ENCODE results near the gene MED23. TPM values are rescaled to one million over a fixed set of nuclear protein-coding genes. Genes with fewer than 3 reads are reported as not detected.

The MED23 gene
- total RNA-seq, 1 experiment from 2014 or later = 18.1 TPM

DNA sequence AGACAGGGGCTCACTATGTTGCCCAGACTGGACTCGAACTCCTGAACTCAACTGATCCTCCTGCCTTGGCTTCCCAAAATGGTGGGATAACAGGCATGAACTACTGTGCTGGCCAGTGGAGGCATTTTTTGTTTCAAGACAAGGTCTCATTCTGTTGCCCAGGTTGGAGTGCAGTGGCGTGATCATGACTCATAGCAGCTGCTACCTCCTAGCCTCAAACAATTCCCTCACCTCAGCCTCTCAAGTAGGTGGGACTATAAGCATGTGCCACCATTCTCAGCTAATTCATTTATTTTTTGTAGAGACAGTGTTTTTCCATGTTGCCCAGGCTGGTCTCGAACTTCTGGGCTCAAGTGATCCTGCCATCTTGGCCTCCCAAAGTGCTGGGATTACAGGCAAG is 26.3 kb upstream of the MED23 start:
- Histone ChIP-seq H3K9me3 (ENCODE audit: low read length) (no peaks in the 10 kb centered on the region), H3F3A (ENCODE audit: low read length, unreplicated experiment) (peaks cover 8% of the 10 kb centered on the region), H2AFZ (ENCODE audit: low read length) (no peak overlapping the region), H3K27me3 (ENCODE audit: low read length) (no peaks in the 10 kb centered on the region), H3K9me2 (replicated peaks; ENCODE audit: low read length) (no peaks in the 10 kb centered on the region), H3K4me3 (ENCODE audit: low read length) (no peak overlapping the region), H3K27ac (ENCODE audit: low read length) (no peak overlapping the region), H3K9ac (ENCODE audit: low read length) (no peak overlapping the region), H3K79me2 (ENCODE audit: low read length) (no peaks in the 10 kb centered on the region), H3K36me3 (ENCODE audit: low read depth, low read length) (no peaks in the 10 kb centered on the region), H4K20me1 (ENCODE audit: low read length) (no peaks in the 10 kb centered on the region), H3K4me1 (ENCODE audit: insufficient read depth, low read length) (peaks cover 46% of the 10 kb centered on the region), H3K4me2 (ENCODE audit: low read length) (no peak overlapping the region)
- ChIA-PET CTCF (no interaction called here), POLR2A (ENCODE audit: unreplicated experiment) (no interaction called here)
- TF ChIP-seq EZH2 (IDR thresholded peaks at IDR 0.05; ENCODE audit: low read length, unreplicated experiment) (no peak), EZH2phosphoT487 (IDR thresholded peaks at IDR 0.05; ENCODE audit: borderline replicate concordance, low read length) (no peak)
- TF ChIP-seq, protein P1, sequence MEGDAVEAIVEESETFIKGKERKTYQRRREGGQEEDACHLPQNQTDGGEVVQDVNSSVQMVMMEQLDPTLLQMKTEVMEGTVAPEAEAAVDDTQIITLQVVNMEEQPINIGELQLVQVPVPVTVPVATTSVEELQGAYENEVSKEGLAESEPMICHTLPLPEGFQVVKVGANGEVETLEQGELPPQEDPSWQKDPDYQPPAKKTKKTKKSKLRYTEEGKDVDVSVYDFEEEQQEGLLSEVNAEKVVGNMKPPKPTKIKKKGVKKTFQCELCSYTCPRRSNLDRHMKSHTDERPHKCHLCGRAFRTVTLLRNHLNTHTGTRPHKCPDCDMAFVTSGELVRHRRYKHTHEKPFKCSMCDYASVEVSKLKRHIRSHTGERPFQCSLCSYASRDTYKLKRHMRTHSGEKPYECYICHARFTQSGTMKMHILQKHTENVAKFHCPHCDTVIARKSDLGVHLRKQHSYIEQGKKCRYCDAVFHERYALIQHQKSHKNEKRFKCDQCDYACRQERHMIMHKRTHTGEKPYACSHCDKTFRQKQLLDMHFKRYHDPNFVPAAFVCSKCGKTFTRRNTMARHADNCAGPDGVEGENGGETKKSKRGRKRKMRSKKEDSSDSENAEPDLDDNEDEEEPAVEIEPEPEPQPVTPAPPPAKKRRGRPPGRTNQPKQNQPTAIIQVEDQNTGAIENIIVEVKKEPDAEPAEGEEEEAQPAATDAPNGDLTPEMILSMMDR (conservative IDR thresholded peaks at IDR 0.05; ENCODE audit: low read depth, low read length) = no peak
- BruUV-seq (replicated peaks) = no TSS peak
- no peak for ATAC-seq
- peak; percentile 9 for DNase-seq
- intact Hi-C loops (cut with micrococcal nuclease) = no loop called here

DNA sequence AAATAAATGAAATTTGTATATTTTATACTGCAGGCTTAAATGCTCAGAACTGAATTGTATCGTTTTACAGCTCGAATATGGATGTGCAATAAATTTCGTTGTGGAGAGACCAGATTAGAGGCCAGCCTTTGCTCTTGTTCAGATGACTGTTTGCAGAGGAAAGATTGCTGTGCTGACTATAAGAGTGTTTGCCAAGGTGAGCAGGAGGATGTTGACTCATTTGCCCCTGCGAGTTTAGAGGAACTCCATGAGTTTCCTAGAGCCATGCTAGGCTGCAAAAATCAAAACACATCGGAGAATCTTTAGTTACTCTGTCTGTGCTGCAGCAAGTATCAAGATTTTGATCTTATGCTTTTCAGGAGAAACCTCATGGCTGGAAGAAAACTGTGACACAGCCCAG is 24.4 kb upstream of the MED23 start:
- H3K9ac ChIP-seq (ENCODE audit: low read length) = peak overlapping the region; percentile 73
- H3K4me3 ChIP-seq (ENCODE audit: low read length) = peak overlapping the region; percentile 50; the same call in 1 of the 2 replicates
- ATAC-seq (peak; percentile 90), DNase-seq (peak; percentile 83)
- ChIA-PET CTCF (no interaction called here), POLR2A (ENCODE audit: unreplicated experiment) (no interaction called here)
- peak overlapping the region; percentile 87 for H3K4me2 ChIP-seq (ENCODE audit: low read length)
- TF ChIP-seq, protein P1 (conservative IDR thresholded peaks at IDR 0.05; ENCODE audit: low read depth, low read length) = no peak
- TF ChIP-seq EZH2phosphoT487 (IDR thresholded peaks at IDR 0.05; ENCODE audit: borderline replicate concordance, low read length) (no peak), EZH2 (IDR thresholded peaks at IDR 0.05; ENCODE audit: low read length, unreplicated experiment) (no peak)
- no peaks in the 10 kb centered on the region for H3K36me3 ChIP-seq (ENCODE audit: low read depth, low read length)
- intact Hi-C loops (cut with micrococcal nuclease) = loop anchor here (2.0 kb wide), 1 partner anchor 24 kb away; the partner anchor contains the start of gene MED23
- H3K9me2 ChIP-seq (replicated peaks; ENCODE audit: low read length) = no peaks in the 10 kb centered on the region
- no peaks in the 10 kb centered on the region for H4K20me1 ChIP-seq (ENCODE audit: low read length)
- no TSS peak for BruUV-seq (replicated peaks)
- peaks cover 8% of the 10 kb centered on the region for H3F3A ChIP-seq (ENCODE audit: low read length, unreplicated experiment)
- peak overlapping the region; percentile 70 for H2AFZ ChIP-seq (ENCODE audit: low read length)
- H3K27me3 ChIP-seq (ENCODE audit: low read length) = no peaks in the 10 kb centered on the region
- H3K4me1 ChIP-seq (ENCODE audit: insufficient read depth, low read length) = peaks cover 37% of the 10 kb centered on the region
- no peaks in the 10 kb centered on the region for H3K79me2 ChIP-seq (ENCODE audit: low read length)
- peak overlapping the region; percentile 97 for H3K27ac ChIP-seq (ENCODE audit: low read length)
- H3K9me3 ChIP-seq (ENCODE audit: low read length) = no peaks in the 10 kb centered on the region

DNA sequence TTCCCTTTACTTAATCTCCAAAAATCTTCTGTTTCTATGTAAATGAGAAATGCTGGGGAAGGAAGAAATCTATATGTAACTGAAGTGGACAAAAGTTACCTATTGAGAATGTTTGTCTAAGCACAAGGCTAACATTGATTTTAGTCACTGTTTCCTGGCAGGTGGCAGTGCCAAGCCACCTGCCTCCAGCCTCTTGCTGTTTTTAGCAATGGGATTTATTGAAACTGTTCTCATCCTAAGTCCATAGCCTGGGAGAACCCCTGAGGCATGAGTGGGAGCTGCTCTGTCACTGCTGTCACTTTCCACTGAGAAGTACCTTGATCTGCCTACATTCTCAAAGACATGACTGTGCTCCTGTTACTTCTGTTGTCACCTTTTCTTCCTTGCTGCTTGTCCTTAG is 23.7 kb upstream of the MED23 start:
- ATAC-seq (peak; percentile 70), DNase-seq (peak; percentile 74)
- TF ChIP-seq, protein P1 (conservative IDR thresholded peaks at IDR 0.05; ENCODE audit: low read depth, low read length) = no peak
- TF ChIP-seq EZH2 (IDR thresholded peaks at IDR 0.05; ENCODE audit: low read length, unreplicated experiment) = no peak
- no peak for TF ChIP-seq EZH2phosphoT487 (IDR thresholded peaks at IDR 0.05; ENCODE audit: borderline replicate concordance, low read length)
- ChIA-PET CTCF (no interaction called here), POLR2A (ENCODE audit: unreplicated experiment) (no interaction called here)
- no TSS peak for BruUV-seq (replicated peaks)
- H3K4me1 ChIP-seq (ENCODE audit: insufficient read depth, low read length) = peaks cover 32% of the 10 kb centered on the region
- H3K27ac ChIP-seq (ENCODE audit: low read length) = peak overlapping the region; percentile 97
- no peak overlapping the region for H2AFZ ChIP-seq (ENCODE audit: low read length)
- H3K27me3 ChIP-seq (ENCODE audit: low read length) = no peaks in the 10 kb centered on the region
- peak overlapping the region; percentile 84 for H3K4me2 ChIP-seq (ENCODE audit: low read length)
- H3F3A ChIP-seq (ENCODE audit: low read length, unreplicated experiment) = peaks cover 8% of the 10 kb centered on the region
- intact Hi-C loops (cut with micrococcal nuclease) = loop anchor here (2.0 kb wide), 1 partner anchor 23 kb away; the partner anchor contains the start of gene MED23
- H3K9me3 ChIP-seq (ENCODE audit: low read length) = no peaks in the 10 kb centered on the region
- H3K4me3 ChIP-seq (ENCODE audit: low read length) = peak overlapping the region; percentile 52
- H3K9ac ChIP-seq (ENCODE audit: low read length) = peak overlapping the region; percentile 73
- H3K79me2 ChIP-seq (ENCODE audit: low read length) = no peaks in the 10 kb centered on the region
- no peaks in the 10 kb centered on the region for H3K9me2 ChIP-seq (replicated peaks; ENCODE audit: low read length)
- no peaks in the 10 kb centered on the region for H4K20me1 ChIP-seq (ENCODE audit: low read length)
- no peaks in the 10 kb centered on the region for H3K36me3 ChIP-seq (ENCODE audit: low read depth, low read length)

Data from PC-3 (cell line).